Thyroid gland (tissue), 4 donors: ENCODE measurements around the gene XK. TPM values are rescaled to one million over a fixed set of nuclear protein-coding genes. Genes with fewer than 3 reads are reported as not detected.

Experiments used
- DNase-seq, 2 donors: peaks; one replicate each; pipeline ENCODE4 v3.0.0-alpha.2; 2019
- H3K27ac ChIP-seq, 3 donors: fragments of 200-600 bp; sonication (generic); 1 replicate in 2 of 3; 2 replicates in 1 of 3; pipeline ENCODE4 v1.5.1; 2016 to 2019; ENCODE audit warnings: mild to moderate bottlenecking in 1 of 3, moderate library complexity in 1 of 3
- H3K27me3 ChIP-seq: fragments of 200-600 bp; sonication (generic); one replicate; pipeline ENCODE4 v1.5.1; 2019
- H3K36me3 ChIP-seq, 2 donors: fragments of 200-600 bp; sonication (generic); one replicate each; pipeline ENCODE4 v1.5.1; 2016 to 2019
- H3K4me1 ChIP-seq, 2 donors: fragments of 200-600 bp; sonication (generic); one replicate each; pipeline ENCODE4 v1.5.1; 2017 to 2019
- H3K4me3 ChIP-seq, 3 donors: fragments of 200-600 bp; sonication (generic); replicated peaks in 1 of 3; 1 replicate in 2 of 3; 2 replicates in 1 of 3; pipeline ENCODE4 v1.5.1; 2016; ENCODE audit warnings: mild to moderate bottlenecking in 1 of 3
- H3K9me3 ChIP-seq: fragments of 200-600 bp; sonication (generic); one replicate; pipeline ENCODE4 v1.5.1; 2017
- POLR2A ChIP-seq, 2 donors: fragments of 450-650 bp; IDR thresholded peaks; one replicate each; pipeline ENCODE4 v1.6.1; 2017; ENCODE audit warnings: antibody characterized with exemption in 2 of 2, mild to moderate bottlenecking in 2 of 2, moderate library complexity in 1 of 2
- WGBS, 2 donors: methylation state at CpG; one replicate each; pipeline ENCODE4 v1.1.5; 2017; 5-methylcytosine and 5-hydroxymethylcytosine counted together
- intact Hi-C: fragments of 100-400 bp; cut with DNase I; formaldehyde crosslinking; loops from one replicate; pipeline ENCODE4 v1.15.1; 2023
- total RNA-seq, 4 donors: library from RNA; depleted of rRNA; stranded (reverse); fragments of >200 nt; gene quantifications; one replicate each; pipeline ENCODE4 v1.2.3, GENCODE V29; 2016
- TF ChIP-seq, protein P1 (sequence below), 6 experiments: fragments of 200-600 bp in 3 of 6; fragments of 450-650 bp in 3 of 6; sonication (generic) in 3 of 6; IDR thresholded peaks; one replicate each; pipeline ENCODE4 v1.5.1; 2016 to 2019; ENCODE audit warnings: antibody characterized with exemption in 6 of 6, mild to moderate bottlenecking in 2 of 6, inconsistent platforms in 1 of 6, moderate library complexity in 1 of 6

Gene XK
- total RNA-seq, 4 donors from 2014 or later, result 0.40 to 3.5 (median 2.4) TPM

DNA sequence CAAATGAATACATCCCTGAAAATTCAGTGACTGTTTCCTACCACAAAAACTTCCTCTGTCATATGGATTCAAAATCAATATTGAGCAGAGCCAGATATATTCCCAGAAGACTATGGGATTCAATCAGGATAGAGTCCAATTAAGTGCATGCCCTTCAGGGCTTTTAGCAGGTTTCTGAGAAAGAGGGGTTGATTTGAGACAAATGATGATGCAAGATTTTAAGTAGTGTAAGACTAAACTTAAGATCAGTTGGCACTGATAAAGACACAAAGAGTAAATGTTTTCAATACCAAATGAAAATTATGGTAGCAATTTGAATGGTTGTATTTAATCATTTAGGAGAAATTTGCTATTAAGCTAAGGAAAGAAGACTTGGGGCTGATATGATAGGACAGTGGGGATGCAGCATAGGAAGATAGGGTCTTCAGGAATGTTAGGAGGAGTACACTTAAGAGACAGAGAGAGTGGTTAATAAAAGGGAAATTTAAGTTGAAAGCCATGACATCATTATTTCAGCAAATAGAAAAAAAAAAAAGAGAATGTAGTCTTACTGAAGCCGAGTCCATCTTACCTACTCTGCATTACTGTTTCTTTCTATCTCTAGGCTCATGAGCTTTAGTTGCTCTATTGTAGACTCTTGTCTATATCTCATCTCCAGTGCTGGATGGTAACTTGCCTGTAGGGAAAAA is 32.0 kb upstream of the XK start:
- H3K36me3 ChIP-seq, result no peaks in the 10 kb centered on the region
- WGBS, 2 donors, result 87 to 89% methylated on average over 1 of the region's 1 CpG
- TF ChIP-seq, protein P1, sequence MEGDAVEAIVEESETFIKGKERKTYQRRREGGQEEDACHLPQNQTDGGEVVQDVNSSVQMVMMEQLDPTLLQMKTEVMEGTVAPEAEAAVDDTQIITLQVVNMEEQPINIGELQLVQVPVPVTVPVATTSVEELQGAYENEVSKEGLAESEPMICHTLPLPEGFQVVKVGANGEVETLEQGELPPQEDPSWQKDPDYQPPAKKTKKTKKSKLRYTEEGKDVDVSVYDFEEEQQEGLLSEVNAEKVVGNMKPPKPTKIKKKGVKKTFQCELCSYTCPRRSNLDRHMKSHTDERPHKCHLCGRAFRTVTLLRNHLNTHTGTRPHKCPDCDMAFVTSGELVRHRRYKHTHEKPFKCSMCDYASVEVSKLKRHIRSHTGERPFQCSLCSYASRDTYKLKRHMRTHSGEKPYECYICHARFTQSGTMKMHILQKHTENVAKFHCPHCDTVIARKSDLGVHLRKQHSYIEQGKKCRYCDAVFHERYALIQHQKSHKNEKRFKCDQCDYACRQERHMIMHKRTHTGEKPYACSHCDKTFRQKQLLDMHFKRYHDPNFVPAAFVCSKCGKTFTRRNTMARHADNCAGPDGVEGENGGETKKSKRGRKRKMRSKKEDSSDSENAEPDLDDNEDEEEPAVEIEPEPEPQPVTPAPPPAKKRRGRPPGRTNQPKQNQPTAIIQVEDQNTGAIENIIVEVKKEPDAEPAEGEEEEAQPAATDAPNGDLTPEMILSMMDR (IDR thresholded peaks at IDR 0.05), result no peak
- TF ChIP-seq POLR2A (IDR thresholded peaks at IDR 0.05), result no peak
- H3K27ac ChIP-seq, result no peak overlapping the region
- no peaks in the 10 kb centered on the region for H3K27me3 ChIP-seq
- intact Hi-C loops, result no loop called here
- no peak for DNase-seq
- no peaks in the 10 kb centered on the region for H3K9me3 ChIP-seq
- H3K4me1 ChIP-seq, result no peaks in the 10 kb centered on the region
- H3K4me3 ChIP-seq, result no peak overlapping the region

- TF ChIP-seq, protein P1 (IDR thresholded peaks at IDR 0.05), result no peak
- no peak for TF ChIP-seq POLR2A (IDR thresholded peaks at IDR 0.05)
- no peaks in the 10 kb centered on the region for H3K36me3 ChIP-seq
- H3K9me3 ChIP-seq, result no peaks in the 10 kb centered on the region
- no peak for DNase-seq
- 67 to 81% methylated on average over 4 of the region's 4 CpGs for WGBS, 2 donors
- no peaks in the 10 kb centered on the region for H3K27me3 ChIP-seq
- no peak overlapping the region for H3K27ac ChIP-seq
- H3K4me3 ChIP-seq, result no peak overlapping the region
- no peaks in the 10 kb centered on the region for H3K4me1 ChIP-seq
- intact Hi-C loops, result no loop called here
Observed at GRCh38 chrX:37658343-37659030, 27.1 kb upstream of the XK start.

DNA sequence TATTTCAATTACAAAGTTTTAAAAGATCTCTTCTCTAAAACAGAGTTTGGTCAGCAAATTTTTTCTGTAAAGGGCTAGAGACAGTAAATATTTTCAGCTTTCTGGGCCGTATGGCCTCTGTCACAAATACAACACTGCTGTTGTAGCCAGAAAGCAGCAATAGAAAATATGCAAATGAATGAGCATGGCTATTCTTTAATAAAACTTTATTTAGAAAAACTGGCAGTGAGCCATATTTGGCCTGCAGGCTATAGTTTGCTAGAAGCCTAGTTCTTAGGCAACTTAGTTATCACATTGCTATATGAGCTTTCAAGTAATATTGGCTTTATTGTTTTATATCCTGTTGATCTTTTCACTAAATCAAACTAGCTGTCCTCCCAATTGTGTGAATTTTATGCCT is 26.5 kb upstream of the XK start:
- Histone ChIP-seq H3K4me1 (no peaks in the 10 kb centered on the region), H3K9me3 (no peaks in the 10 kb centered on the region), H3K4me3 (no peak overlapping the region), H3K36me3 (no peaks in the 10 kb centered on the region), H3K27me3 (no peaks in the 10 kb centered on the region), H3K27ac (no peak overlapping the region)
- intact Hi-C loops, result no loop called here
- TF ChIP-seq POLR2A (IDR thresholded peaks at IDR 0.05), result no peak
- TF ChIP-seq, protein P1 (IDR thresholded peaks at IDR 0.05), result no peak
- no peak for DNase-seq
- 90 to 100% methylated on average over 1 of the region's 1 CpG for WGBS, 2 donors

DNA sequence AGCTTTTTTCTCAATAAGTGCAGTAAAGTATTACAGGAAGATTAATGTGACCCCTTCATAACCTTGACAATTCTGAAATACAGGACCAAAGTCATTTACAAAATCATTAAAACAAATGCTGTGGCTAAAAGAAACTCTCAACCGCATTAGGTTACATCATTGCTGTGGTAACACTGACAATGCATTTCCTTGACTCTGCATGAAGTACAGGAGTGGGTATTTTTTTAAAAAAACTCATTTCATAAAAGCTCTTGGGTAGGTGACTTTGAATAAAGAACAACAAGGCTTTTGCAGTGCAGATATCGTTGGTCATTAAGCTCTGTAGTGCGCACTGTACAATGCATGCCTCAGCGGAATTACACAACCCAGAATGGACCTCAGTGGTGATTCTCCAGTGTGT is 23.4 kb upstream of the XK start:
- WGBS, 2 donors, result 80 to 82% methylated on average over 2 to 4 of the region's 4 CpGs
- no peak for TF ChIP-seq POLR2A (IDR thresholded peaks at IDR 0.05)
- TF ChIP-seq, protein P1 (IDR thresholded peaks at IDR 0.05), result no peak

DNA sequence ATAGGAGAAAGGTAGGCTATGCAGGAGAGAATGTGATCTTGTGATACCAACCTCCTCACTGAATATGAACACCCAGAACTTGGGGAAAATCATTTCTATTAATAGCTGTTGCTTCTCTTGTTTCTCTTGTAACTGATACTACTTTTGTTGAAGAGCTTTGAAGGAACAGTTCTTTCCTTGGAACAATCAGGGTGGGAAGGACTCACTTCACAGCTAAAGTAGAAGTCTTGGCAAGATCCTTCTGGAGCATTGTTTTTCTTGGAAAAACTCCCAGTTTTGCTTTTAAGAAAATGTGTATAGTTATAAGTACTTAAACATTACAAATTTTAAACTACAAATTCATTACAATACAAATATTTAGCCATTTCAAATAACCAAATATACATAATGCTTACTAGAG is 19.1 kb upstream of the XK start:
- Histone ChIP-seq H3K27ac (no peak overlapping the region), H3K9me3 (no peaks in the 10 kb centered on the region), H3K4me1 (no peaks in the 10 kb centered on the region), H3K36me3 (no peaks in the 10 kb centered on the region), H3K4me3 (no peak overlapping the region), H3K27me3 (no peaks in the 10 kb centered on the region)
- intact Hi-C loops, result no loop called here
- TF ChIP-seq, protein P1 (IDR thresholded peaks at IDR 0.05), result no peak
- TF ChIP-seq POLR2A (IDR thresholded peaks at IDR 0.05), result no peak
- DNase-seq, result no peak

More for the DNA sequence above, 23.4 kb upstream of the XK start:
- no peak for DNase-seq
- Histone ChIP-seq H3K27ac (no peak overlapping the region), H3K27me3 (no peaks in the 10 kb centered on the region), H3K9me3 (no peaks in the 10 kb centered on the region), H3K4me3 (no peak overlapping the region), H3K4me1 (no peaks in the 10 kb centered on the region), H3K36me3 (no peaks in the 10 kb centered on the region)
- intact Hi-C loops, result no loop called here
